ENCODE results near the gene TNXB.
"Not testable (repeated sequence)": the region's sequence is repeated elsewhere in the genome, so short reads cannot be mapped to it uniquely, and the experiment has no call there.

The TNXB gene

GRCh38 chr6:32076321-32076809 lies 32.8 kb downstream of the TNXB start:
- Histone ChIP-seq H3K4me1 (ENCODE audit: insufficient read depth, low read length) (peaks cover 4% of the 10 kb centered on the region; the same call in 1 of the 2 replicates), H3K9me3 (ENCODE audit: control insufficient read depth, insufficient read depth, low read length) (no peaks in the 10 kb centered on the region), H3K9ac (ENCODE audit: low read depth, low read length) (no peak overlapping the region), H3K36me3 (ENCODE audit: insufficient read depth, low read length) (no peaks in the 10 kb centered on the region)

GRCh38 chr6:32075781-32076180 lies 33.4 kb downstream of the TNXB start:
- Histone ChIP-seq H3K9me3 (ENCODE audit: control insufficient read depth, insufficient read depth, low read length) (no peaks in the 10 kb centered on the region), H3K9ac (ENCODE audit: low read depth, low read length) (no peak overlapping the region), H3K36me3 (ENCODE audit: insufficient read depth, low read length) (no peaks in the 10 kb centered on the region), H3K4me1 (ENCODE audit: insufficient read depth, low read length) (peaks cover 8% of the 10 kb centered on the region; the same call in 1 of the 2 replicates)

- H3K4me1 ChIP-seq (ENCODE audit: insufficient read depth, low read length), result peaks cover 8% of the 10 kb centered on the region; the same call in 1 of the 2 replicates
- no peaks in the 10 kb centered on the region for H3K9me3 ChIP-seq (ENCODE audit: control insufficient read depth, insufficient read depth, low read length)
- H3K9ac ChIP-seq (ENCODE audit: low read depth, low read length), result no peak overlapping the region
- no peaks in the 10 kb centered on the region for H3K36me3 ChIP-seq (ENCODE audit: insufficient read depth, low read length)
Measured at GRCh38 chr6:32074996-32075532, 34.1 kb downstream of the TNXB start.

GRCh38 chr6:32073613-32074012 lies 35.5 kb downstream of the TNXB start:
- Histone ChIP-seq H3K9ac (ENCODE audit: low read depth, low read length) (no peak overlapping the region), H3K9me3 (ENCODE audit: control insufficient read depth, insufficient read depth, low read length) (no peaks in the 10 kb centered on the region), H3K36me3 (ENCODE audit: insufficient read depth, low read length) (no peaks in the 10 kb centered on the region), H3K4me1 (ENCODE audit: insufficient read depth, low read length) (peaks cover 8% of the 10 kb centered on the region; the same call in 1 of the 2 replicates)

DNA sequence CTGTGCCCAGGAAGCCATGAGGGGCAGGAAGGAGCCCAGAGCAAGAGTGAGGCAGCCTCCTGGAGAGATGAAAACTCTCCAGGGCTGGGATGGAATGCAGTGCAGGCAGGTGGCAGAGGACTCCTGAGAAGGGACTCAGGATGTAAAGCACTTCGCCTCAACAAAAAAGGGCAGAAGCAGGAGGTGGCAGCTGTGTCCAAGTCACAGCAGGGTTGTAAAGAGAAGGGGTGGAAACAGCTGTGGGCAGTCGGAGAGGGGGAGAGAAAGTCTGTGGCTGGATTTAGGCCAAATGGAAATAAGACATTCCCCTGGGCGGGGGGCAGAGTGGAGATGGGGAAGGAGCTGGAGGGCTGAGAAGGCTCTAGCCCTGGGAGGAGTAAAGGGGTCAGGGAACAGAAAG lies 36.0 kb downstream of the TNXB start:
- Histone ChIP-seq H3K9me3 (ENCODE audit: control insufficient read depth, insufficient read depth, low read length) (no peaks in the 10 kb centered on the region), H3K36me3 (ENCODE audit: insufficient read depth, low read length) (no peaks in the 10 kb centered on the region), H3K9ac (ENCODE audit: low read depth, low read length) (no peak overlapping the region), H3K4me1 (ENCODE audit: insufficient read depth, low read length) (peaks cover 8% of the 10 kb centered on the region; the same call in 1 of the 2 replicates)

GRCh38 chr6:32070814-32071543 lies 38.2 kb downstream of the TNXB start:
- Histone ChIP-seq H3K9ac (ENCODE audit: low read depth, low read length) (no peak overlapping the region), H3K9me3 (ENCODE audit: control insufficient read depth, insufficient read depth, low read length) (no peaks in the 10 kb centered on the region), H3K4me1 (ENCODE audit: insufficient read depth, low read length) (peaks cover 4% of the 10 kb centered on the region; the same call in 1 of the 2 replicates), H3K36me3 (ENCODE audit: insufficient read depth, low read length) (no peaks in the 10 kb centered on the region)

DNA sequence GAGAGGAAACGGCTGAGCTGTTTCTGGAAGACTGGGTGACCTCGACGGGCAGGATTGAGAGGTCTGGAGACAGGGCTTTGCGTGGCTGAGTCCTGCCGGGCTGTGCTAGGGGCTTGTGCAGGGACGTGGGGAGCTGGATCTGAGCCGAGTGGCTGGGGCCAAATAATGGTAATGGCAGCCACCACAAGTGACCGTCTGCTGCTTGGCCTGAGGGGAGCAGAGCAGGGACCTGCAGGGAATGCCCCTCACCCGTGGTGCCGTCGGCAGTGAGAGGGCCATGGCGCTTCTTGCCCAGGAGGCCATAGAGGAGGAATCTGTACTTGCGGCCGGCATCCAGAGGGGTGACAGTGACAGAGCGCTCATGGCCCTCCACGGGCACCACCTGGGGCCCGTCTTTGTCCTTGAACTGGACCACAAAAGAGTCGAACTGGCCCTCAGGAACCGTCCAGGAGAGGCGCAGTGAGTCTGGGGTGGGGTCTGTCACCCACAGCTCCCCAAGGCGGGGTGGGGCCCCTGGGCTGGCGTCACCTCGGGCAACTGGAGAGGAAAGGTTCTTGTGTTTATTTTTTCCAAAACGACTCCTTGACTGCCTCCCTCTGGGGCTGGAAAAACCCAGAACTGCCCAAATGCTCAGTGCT lies 39.1 kb downstream of the TNXB start:
- Histone ChIP-seq H3K9ac (ENCODE audit: low read depth, low read length) (no peak overlapping the region), H3K9me3 (ENCODE audit: control insufficient read depth, insufficient read depth, low read length) (no peaks in the 10 kb centered on the region), H3K4me1 (ENCODE audit: insufficient read depth, low read length) (peaks cover 4% of the 10 kb centered on the region; the same call in 1 of the 2 replicates), H3K36me3 (ENCODE audit: insufficient read depth, low read length) (no peaks in the 10 kb centered on the region)

DNA sequence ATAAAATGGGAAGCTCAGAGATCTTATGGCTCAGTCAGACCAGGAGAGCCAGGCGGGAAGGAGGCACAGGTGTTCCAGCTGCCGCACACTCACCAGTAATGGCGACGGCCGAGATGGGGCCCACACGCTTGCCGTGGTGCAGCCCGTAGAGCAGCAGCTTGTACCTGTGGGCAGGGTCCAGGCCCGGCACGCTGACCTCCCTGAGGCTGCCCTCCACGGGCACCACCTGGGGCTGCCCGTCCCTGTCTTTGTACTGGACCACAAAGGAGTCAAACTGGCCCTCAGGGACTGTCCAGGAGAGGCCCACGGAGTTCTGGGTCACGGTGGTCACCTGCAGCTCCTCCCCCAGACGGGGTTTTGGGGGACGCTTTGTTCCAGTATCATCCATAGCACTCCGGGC lies 39.7 kb downstream of the TNXB start:
- peaks cover 4% of the 10 kb centered on the region; the same call in 1 of the 2 replicates for H3K4me1 ChIP-seq (ENCODE audit: insufficient read depth, low read length)
- H3K9me3 ChIP-seq (ENCODE audit: control insufficient read depth, insufficient read depth, low read length), result no peaks in the 10 kb centered on the region
- no peak overlapping the region for H3K9ac ChIP-seq (ENCODE audit: low read depth, low read length)
- no peaks in the 10 kb centered on the region for H3K36me3 ChIP-seq (ENCODE audit: insufficient read depth, low read length)

DNA sequence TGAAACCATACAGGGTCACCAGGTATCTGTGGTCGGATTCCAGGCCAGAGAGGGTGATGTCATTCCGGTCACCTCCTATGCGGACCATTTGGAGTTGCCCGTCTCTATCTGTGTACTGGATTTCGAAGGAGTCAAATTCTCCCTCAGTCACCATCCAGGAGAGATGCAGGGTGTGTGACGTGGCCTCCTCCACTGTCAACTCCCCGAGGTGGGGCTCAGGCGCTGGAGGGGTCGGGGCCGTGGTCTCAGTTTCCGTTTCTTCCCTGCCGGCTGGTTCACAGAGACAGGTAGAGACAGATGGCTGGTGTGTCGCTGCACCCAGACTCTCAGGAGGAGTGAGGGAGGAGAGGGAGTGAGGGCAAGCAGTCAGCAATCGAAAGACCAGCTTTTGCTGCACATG lies 40.3 kb downstream of the TNXB start:
- Histone ChIP-seq H3K9ac (ENCODE audit: low read depth, low read length) (no peak overlapping the region), H3K4me1 (ENCODE audit: insufficient read depth, low read length) (peaks cover 4% of the 10 kb centered on the region; the same call in 1 of the 2 replicates), H3K36me3 (ENCODE audit: insufficient read depth, low read length) (no peaks in the 10 kb centered on the region), H3K9me3 (ENCODE audit: control insufficient read depth, insufficient read depth, low read length) (no peaks in the 10 kb centered on the region)

- not testable (repeated sequence) for H3K9ac ChIP-seq (ENCODE audit: low read depth, low read length); H3K4me1 ChIP-seq (ENCODE audit: insufficient read depth, low read length)
Measured at GRCh38 chr6:32068315-32068714, 40.8 kb downstream of the TNXB start.

GRCh38 chr6:32067521-32067920 lies 41.6 kb downstream of the TNXB start:
- not testable (repeated sequence) for H3K9me3 ChIP-seq (ENCODE audit: control insufficient read depth, insufficient read depth, low read length)

More at GRCh38 chr6:32068315-32068714, 40.8 kb downstream of the TNXB start:
- H3K36me3 ChIP-seq (ENCODE audit: insufficient read depth, low read length); H3K9me3 ChIP-seq (ENCODE audit: control insufficient read depth, insufficient read depth, low read length): not testable (repeated sequence)

GRCh38 chr6:32064706-32065105 lies 44.4 kb downstream of the TNXB start:
- no peaks in the 10 kb centered on the region for H3K4me1 ChIP-seq (ENCODE audit: insufficient read depth, low read length)
- no peaks in the 10 kb centered on the region for H3K9me3 ChIP-seq (ENCODE audit: control insufficient read depth, insufficient read depth, low read length)
- H3K9ac ChIP-seq (ENCODE audit: low read depth, low read length), result no peak overlapping the region

More at GRCh38 chr6:32067521-32067920, 41.6 kb downstream of the TNXB start:
- not testable (repeated sequence) for H3K4me1 ChIP-seq (ENCODE audit: insufficient read depth, low read length); H3K36me3 ChIP-seq (ENCODE audit: insufficient read depth, low read length); H3K9ac ChIP-seq (ENCODE audit: low read depth, low read length)

DNA sequence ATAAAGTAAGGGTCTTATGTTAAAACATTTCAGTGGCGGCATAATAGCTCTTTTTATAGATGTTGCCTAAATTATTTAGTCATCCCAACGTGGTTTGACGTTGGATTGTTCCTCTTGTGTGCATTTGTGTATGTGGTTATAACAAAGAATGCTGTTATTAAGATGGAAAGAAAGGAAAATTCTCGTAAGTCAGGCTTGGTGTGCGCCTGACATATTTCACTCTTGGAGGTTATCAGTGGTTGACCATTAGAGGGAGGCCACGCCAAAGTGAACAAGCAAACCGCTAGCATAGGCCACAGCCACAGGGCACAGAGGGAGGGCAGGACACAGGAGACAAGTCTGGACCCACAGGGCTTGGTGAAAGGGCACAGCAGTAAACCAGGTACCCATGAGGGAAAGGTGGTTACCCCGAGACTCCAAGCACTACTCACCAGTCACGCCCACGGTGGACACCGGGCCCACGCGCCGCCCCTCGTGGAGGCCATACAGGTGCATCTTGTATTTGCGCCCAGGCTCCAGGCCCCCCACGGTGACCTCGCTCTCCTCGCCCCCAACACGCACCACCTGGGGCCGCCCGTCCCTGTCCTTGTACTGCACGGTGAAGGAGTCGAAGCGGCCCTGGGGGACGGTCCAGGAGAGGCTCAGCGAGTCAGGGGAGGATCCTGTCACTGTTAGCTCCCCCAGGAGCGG lies 48.0 kb downstream of the TNXB start:
- no peak overlapping the region for H3K9ac ChIP-seq (ENCODE audit: low read depth, low read length)
- H3K36me3 ChIP-seq (ENCODE audit: insufficient read depth, low read length), result no peaks in the 10 kb centered on the region
- H3K9me3 ChIP-seq (ENCODE audit: control insufficient read depth, insufficient read depth, low read length), result no peaks in the 10 kb centered on the region
- no peaks in the 10 kb centered on the region for H3K4me1 ChIP-seq (ENCODE audit: insufficient read depth, low read length)

More at GRCh38 chr6:32064706-32065105, 44.4 kb downstream of the TNXB start:
- no peaks in the 10 kb centered on the region for H3K36me3 ChIP-seq (ENCODE audit: insufficient read depth, low read length)

GRCh38 chr6:32058511-32058963 lies 50.6 kb downstream of the TNXB start:
- H3K4me1 ChIP-seq (ENCODE audit: insufficient read depth, low read length), result no peaks in the 10 kb centered on the region
- H3K9ac ChIP-seq (ENCODE audit: low read depth, low read length), result no peak overlapping the region
- no peaks in the 10 kb centered on the region for H3K36me3 ChIP-seq (ENCODE audit: insufficient read depth, low read length)
- no peaks in the 10 kb centered on the region for H3K9me3 ChIP-seq (ENCODE audit: control insufficient read depth, insufficient read depth, low read length)

All from ES-I3 (cell line).